ENCODE data around the gene C2CD3. TPM values are rescaled to one million over a fixed set of nuclear protein-coding genes. Genes with fewer than 3 reads are reported as not detected.
"Not testable (repeated sequence)": the region's sequence is repeated elsewhere in the genome, so short reads cannot be mapped to it uniquely, and the experiment has no call there.

C2CD3 gene
- total and polyA plus RNA-seq, 2 of the 4 experiments (the other 2 are of a cell fraction) = 11.1 to 19.2 TPM

DNA sequence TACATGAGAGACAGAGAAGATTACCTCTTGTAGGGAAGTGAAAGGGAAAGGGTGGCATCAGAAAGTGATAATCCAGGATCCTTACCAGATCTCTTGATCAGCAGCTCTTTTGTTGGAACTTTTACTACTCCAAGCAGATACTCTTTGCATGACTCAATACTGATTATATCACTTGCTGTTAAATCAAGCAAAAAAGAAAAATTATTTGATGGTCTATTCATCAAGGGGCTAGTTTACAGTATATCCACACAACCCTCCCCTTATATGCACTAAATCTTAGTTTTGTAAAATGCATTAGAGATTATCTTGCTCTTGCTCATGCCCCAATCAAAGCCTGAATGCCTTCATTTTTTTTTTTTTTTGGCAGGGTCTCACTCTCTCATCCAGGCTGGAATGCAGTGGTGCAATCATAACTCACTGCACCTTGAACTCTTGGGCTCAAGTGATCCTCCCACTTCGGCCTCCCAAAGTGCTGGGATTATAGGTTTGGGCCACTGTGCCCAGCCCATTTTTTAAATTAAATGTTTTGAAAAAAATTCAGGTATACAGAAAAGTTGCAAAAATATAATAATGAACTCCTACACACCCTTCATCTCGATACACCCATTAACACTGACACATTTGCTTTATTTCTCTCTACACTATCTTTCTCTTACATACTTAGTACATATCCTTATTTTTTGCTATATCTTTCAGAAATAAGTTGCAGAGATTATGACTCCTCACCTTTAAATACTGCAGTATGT lies 85.8 kb downstream of the C2CD3 start:
- Histone ChIP-seq H4K8ac (ENCODE audit: low read depth in 2 of 2, low read length in 2 of 2) (no peak overlapping the region), H2BK5ac (ENCODE audit: low read depth, low read length, poor library complexity, severe bottlenecking) (no peak overlapping the region), H3K27ac (ENCODE audit: insufficient read depth, low read length) (no peak overlapping the region), H3K4me2 (ENCODE audit: low read depth, low read length) (no peak overlapping the region), H4K91ac (ENCODE audit: insufficient read depth, low read depth, low read length) (no peak overlapping the region), H4K20me1 (ENCODE audit: insufficient read depth, low read length) (no peaks in the 10 kb centered on the region), H4K5ac (ENCODE audit: low read depth, low read length) (no peak overlapping the region), H3K56ac (ENCODE audit: extremely low read depth, insufficient read depth, low read length) (no peak overlapping the region), H3K18ac (ENCODE audit: low read depth, low read length) (no peak overlapping the region), H3K9ac (ENCODE audit: low read depth, low read length) (no peak overlapping the region), H3K14ac (replicated peaks; ENCODE audit: low read depth, low read length) (no peak overlapping the region), H3K4me1 (ENCODE audit: control insufficient read depth, insufficient read depth, low read length) (no peaks in the 10 kb centered on the region), H2BK120ac (ENCODE audit: low read depth, low read length) (no peak overlapping the region), H3K36me3 (ENCODE audit: control insufficient read depth, insufficient read depth, low read length) (peaks cover 10% of the 10 kb centered on the region), H3K4me3 (ENCODE audit: insufficient read depth, low read depth, low read length) (no peak overlapping the region), H3K4ac (ENCODE audit: low read depth, low read length) (no peak overlapping the region), H3K79me1 (ENCODE audit: low read depth in 1 of 2, low read length in 2 of 2) (no peaks in the 10 kb centered on the region), H2AK5ac (ENCODE audit: low read depth, low read length) (no peak overlapping the region), H3K27me3 (ENCODE audit: control insufficient read depth, insufficient read depth, low read length) (no peaks in the 10 kb centered on the region), H3K9me1 (ENCODE audit: insufficient read depth, low read length) (peaks cover 3% of the 10 kb centered on the region; the same call in 1 of the 2 replicates), H3K9me3 (ENCODE audit: control insufficient read depth, insufficient read depth, low read length) (no peaks in the 10 kb centered on the region), H2BK20ac (ENCODE audit: low read depth, low read length) (no peak overlapping the region), H2AFZ (replicated peaks; ENCODE audit: low read length, poor library complexity) (no peak overlapping the region), H2AK9ac (replicated peaks; ENCODE audit: low read depth, low read length, poor library complexity) (no peak overlapping the region), H3K23ac (ENCODE audit: low read depth, low read length) (no peak overlapping the region), H2BK15ac (ENCODE audit: low read depth, low read length) (no peak overlapping the region)
- POLR2A ChIA-PET (ENCODE audit: unreplicated experiment) = no interaction called here
- in situ Hi-C loops (cut with MboI; ENCODE audit: low sequenced_read_pairs) (no loop called here), intact Hi-C loops (cut with micrococcal nuclease) (no loop called here), dilution Hi-C loops (cut with HindIII; ENCODE audit: low sequenced_read_pairs, unreplicated experiment) (no loop called here)
- 100% methylated on average over 1 of the region's 2 CpGs; no CpG with 5 or more reads in 1 of the 2 experiments for whole genome bisulfite sequencing, 2 experiments (ENCODE audit: extremely low coverage in 2 of 2, insufficient read length in 1 of 2)
- CTCF ChIA-PET = no interaction called here
- BruUV-seq (replicated peaks) = no TSS peak
- peak; percentile 25; the same call in 1 of the 2 replicates for TF ChIP-seq CEBPB (IDR thresholded peaks at IDR 0.05; ENCODE audit: low read depth, low read length)
- no peak for TF ChIP-seq RAD21 (IDR thresholded peaks at IDR 0.05; ENCODE audit: low read length)
- no peak for TF ChIP-seq RFX5 (IDR thresholded peaks at IDR 0.05; ENCODE audit: low read depth, low read length)
- ATAC-seq (ENCODE audit: low read depth) (peak; percentile 54), DNase-seq (peak; percentile 52)

DNA sequence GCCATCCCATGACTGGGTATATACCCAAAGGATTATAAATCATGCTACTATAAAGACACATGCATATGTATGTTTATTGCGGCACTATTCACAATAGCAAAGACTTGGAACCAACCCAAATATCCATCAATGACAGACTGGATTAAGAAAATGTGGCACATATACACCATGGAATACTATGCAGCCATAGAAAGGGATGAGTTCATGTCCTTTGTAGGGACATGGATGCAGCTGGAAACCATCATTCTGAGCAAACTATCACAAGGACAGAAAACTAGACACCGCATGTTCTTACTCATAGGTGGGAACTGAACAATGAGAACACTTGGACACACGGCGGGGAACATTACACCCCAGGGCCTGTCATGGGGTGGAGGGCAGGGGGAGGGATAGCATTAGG lies 86.9 kb downstream of the C2CD3 start:
- H2BK5ac ChIP-seq (ENCODE audit: low read depth, low read length, poor library complexity, severe bottlenecking); POLR2A ChIA-PET (ENCODE audit: unreplicated experiment); H3K56ac ChIP-seq (ENCODE audit: extremely low read depth, insufficient read depth, low read length); H4K20me1 ChIP-seq (ENCODE audit: insufficient read depth, low read length); H2BK20ac ChIP-seq (ENCODE audit: low read depth, low read length); in situ Hi-C loops (cut with MboI; ENCODE audit: low sequenced_read_pairs); H3K27me3 ChIP-seq (ENCODE audit: control insufficient read depth, insufficient read depth, low read length); H3K27ac ChIP-seq (ENCODE audit: insufficient read depth, low read length); intact Hi-C loops (cut with micrococcal nuclease); H3K4me1 ChIP-seq (ENCODE audit: control insufficient read depth, insufficient read depth, low read length); DNase-seq; H3K4ac ChIP-seq (ENCODE audit: low read depth, low read length); H3K9ac ChIP-seq (ENCODE audit: low read depth, low read length); H2AK5ac ChIP-seq (ENCODE audit: low read depth, low read length); H2AFZ ChIP-seq (replicated peaks; ENCODE audit: low read length, poor library complexity); BruUV-seq (replicated peaks); H4K91ac ChIP-seq (ENCODE audit: insufficient read depth, low read depth, low read length); H2BK15ac ChIP-seq (ENCODE audit: low read depth, low read length); H4K8ac ChIP-seq (ENCODE audit: low read depth in 2 of 2, low read length in 2 of 2); H2AK9ac ChIP-seq (replicated peaks; ENCODE audit: low read depth, low read length, poor library complexity); H3K23ac ChIP-seq (ENCODE audit: low read depth, low read length); H3K4me3 ChIP-seq (ENCODE audit: insufficient read depth, low read depth, low read length); H3K18ac ChIP-seq (ENCODE audit: low read depth, low read length); H3K79me1 ChIP-seq (ENCODE audit: low read depth in 1 of 2, low read length in 2 of 2); H2BK120ac ChIP-seq (ENCODE audit: low read depth, low read length); H3K9me3 ChIP-seq (ENCODE audit: control insufficient read depth, insufficient read depth, low read length); H3K14ac ChIP-seq (replicated peaks; ENCODE audit: low read depth, low read length); dilution Hi-C loops (cut with HindIII; ENCODE audit: low sequenced_read_pairs, unreplicated experiment); H3K9me1 ChIP-seq (ENCODE audit: insufficient read depth, low read length); H3K4me2 ChIP-seq (ENCODE audit: low read depth, low read length); H4K5ac ChIP-seq (ENCODE audit: low read depth, low read length); ATAC-seq (ENCODE audit: low read depth): not testable (repeated sequence)
- CTCF ChIA-PET = interaction anchor here (0.6 kb wide), 1 partner anchor 733 kb away, joined by 3 read pairs; no protein-coding TSS in a partner anchor
- WGBS, 2 experiments (ENCODE audit: extremely low coverage in 2 of 2, insufficient read length in 1 of 2) = 100% methylated on average over 2 of the region's 4 CpGs; no CpG with 5 or more reads in 1 of the 2 experiments
- H3K36me3 ChIP-seq (ENCODE audit: control insufficient read depth, insufficient read depth, low read length) = peaks cover 11% of the 10 kb centered on the region
